ENCODE results near the gene NUP62. TPM values are rescaled to one million over a fixed set of nuclear protein-coding genes. Genes with fewer than 3 reads are reported as not detected.
"Not testable (repeated sequence)": the region's sequence is repeated elsewhere in the genome, so short reads cannot be mapped to it uniquely, and the experiment has no call there.

Gene NUP62
- total RNA-seq, 1 experiment from 2014 or later = 87.8 TPM

- H3K27me3 ChIP-seq = peaks cover 3% of the 10 kb centered on the region
- H3K4me3 ChIP-seq = no peak overlapping the region
- no peak overlapping the region for H3K27ac ChIP-seq
- DNase-seq = peak in 1 of 2 experiments; percentile 15
- H3K36me3 ChIP-seq = no peaks in the 10 kb centered on the region
- peaks cover 32% of the 10 kb centered on the region for H3K4me1 ChIP-seq
- no peaks in the 10 kb centered on the region for H3K9me3 ChIP-seq (replicated peaks)
These were observed 28.1 kb upstream of the NUP62 start for GRCh38 chr19:49957262-49957915.

GRCh38 chr19:49956115-49956495 is 26.8 kb upstream of the NUP62 start:
- DNase-seq = no peak
- Histone ChIP-seq H3K9me3 (replicated peaks) (no peaks in the 10 kb centered on the region), H3K36me3 (no peaks in the 10 kb centered on the region), H3K4me1 (peaks cover 32% of the 10 kb centered on the region), H3K4me3 (peak overlapping the region; percentile 53), H3K27ac (peak overlapping the region; percentile 97), H3K27me3 (peaks cover 3% of the 10 kb centered on the region)

- peak overlapping the region; percentile 97 for H3K27ac ChIP-seq
- peaks cover 3% of the 10 kb centered on the region for H3K27me3 ChIP-seq
- H3K36me3 ChIP-seq = no peaks in the 10 kb centered on the region
- H3K4me1 ChIP-seq = peaks cover 32% of the 10 kb centered on the region
- no peaks in the 10 kb centered on the region for H3K9me3 ChIP-seq (replicated peaks)
- DNase-seq = peak; percentile 90 to 94
- H3K4me3 ChIP-seq = peak overlapping the region; percentile 53
These were observed 25.6 kb upstream of the NUP62 start for GRCh38 chr19:49954933-49955332.

GRCh38 chr19:49954092-49954829 is 25.0 kb upstream of the NUP62 start:
- H3K4me3 ChIP-seq = peak overlapping the region; percentile 53
- peaks cover 3% of the 10 kb centered on the region for H3K27me3 ChIP-seq
- peak overlapping the region; percentile 97 for H3K27ac ChIP-seq
- H3K36me3 ChIP-seq = no peaks in the 10 kb centered on the region
- peaks cover 32% of the 10 kb centered on the region for H3K4me1 ChIP-seq
- no peaks in the 10 kb centered on the region for H3K9me3 ChIP-seq (replicated peaks)
- DNase-seq = peak; percentile 66 to 84

- Histone ChIP-seq H3K36me3 (no peaks in the 10 kb centered on the region), H3K27me3 (peaks cover 3% of the 10 kb centered on the region), H3K27ac (peak overlapping the region; percentile 97), H3K9me3 (replicated peaks) (no peaks in the 10 kb centered on the region), H3K4me3 (peak overlapping the region; percentile 53), H3K4me1 (peaks cover 32% of the 10 kb centered on the region)
- DNase-seq = no peak
These were observed 24.1 kb upstream of the NUP62 start for GRCh38 chr19:49953416-49953815.

- DNase-seq = no peak
- peaks cover 30% of the 10 kb centered on the region for H3K4me1 ChIP-seq
- H3K36me3 ChIP-seq = no peaks in the 10 kb centered on the region
- H3K4me3 ChIP-seq = no peak overlapping the region
- no peak overlapping the region; the same call in 1 of the 2 replicates for H3K27ac ChIP-seq
- H3K27me3 ChIP-seq = peaks cover under 1% of the 10 kb centered on the region
- H3K9me3 ChIP-seq (replicated peaks) = no peaks in the 10 kb centered on the region
These were observed 23.6 kb upstream of the NUP62 start for GRCh38 chr19:49952906-49953305.

- H3K36me3 ChIP-seq = no peaks in the 10 kb centered on the region
- no peak for DNase-seq
- H3K27me3 ChIP-seq = no peaks in the 10 kb centered on the region
- H3K27ac ChIP-seq = no peak overlapping the region
- H3K4me1 ChIP-seq = peaks cover 28% of the 10 kb centered on the region
- no peaks in the 10 kb centered on the region for H3K9me3 ChIP-seq (replicated peaks)
- H3K4me3 ChIP-seq = no peak overlapping the region
These were observed 23.2 kb upstream of the NUP62 start for GRCh38 chr19:49952479-49952836.

GRCh38 chr19:49951806-49952478 is 22.6 kb upstream of the NUP62 start:
- H3K27me3 ChIP-seq = no peaks in the 10 kb centered on the region
- H3K36me3 ChIP-seq = no peaks in the 10 kb centered on the region
- H3K9me3 ChIP-seq (replicated peaks) = no peaks in the 10 kb centered on the region
- H3K4me1 ChIP-seq = peaks cover 26% of the 10 kb centered on the region
- H3K4me3 ChIP-seq = no peak overlapping the region
- DNase-seq = no peak
- no peak overlapping the region for H3K27ac ChIP-seq

- Histone ChIP-seq H3K36me3 (no peaks in the 10 kb centered on the region), H3K4me3 (no peak overlapping the region), H3K27ac (no peak overlapping the region), H3K27me3 (no peaks in the 10 kb centered on the region), H3K4me1 (peaks cover 20% of the 10 kb centered on the region), H3K9me3 (replicated peaks) (no peaks in the 10 kb centered on the region)
- no peak for DNase-seq
These were observed 21.7 kb upstream of the NUP62 start for GRCh38 chr19:49950956-49951526.

GRCh38 chr19:49950590-49950948 is 21.3 kb upstream of the NUP62 start:
- no peaks in the 10 kb centered on the region for H3K27me3 ChIP-seq
- H3K27ac ChIP-seq = no peak overlapping the region
- H3K36me3 ChIP-seq = no peaks in the 10 kb centered on the region
- no peaks in the 10 kb centered on the region for H3K9me3 ChIP-seq (replicated peaks)
- DNase-seq = no peak
- H3K4me1 ChIP-seq = peaks cover 18% of the 10 kb centered on the region
- no peak overlapping the region for H3K4me3 ChIP-seq

GRCh38 chr19:49949742-49950589 is 20.7 kb upstream of the NUP62 start:
- Histone ChIP-seq H3K27ac (no peak overlapping the region), H3K9me3 (replicated peaks) (no peaks in the 10 kb centered on the region), H3K4me1 (peaks cover 18% of the 10 kb centered on the region), H3K36me3 (no peaks in the 10 kb centered on the region), H3K27me3 (no peaks in the 10 kb centered on the region), H3K4me3 (no peak overlapping the region)
- DNase-seq = no peak

- DNase-seq = no peak
- no peaks in the 10 kb centered on the region; the same call in 1 of the 2 replicates for H3K4me1 ChIP-seq
- H3K9me3 ChIP-seq (replicated peaks) = no peaks in the 10 kb centered on the region
- H3K27ac ChIP-seq = no peak overlapping the region
- no peaks in the 10 kb centered on the region for H3K27me3 ChIP-seq
- H3K4me3 ChIP-seq = no peak overlapping the region
- no peaks in the 10 kb centered on the region for H3K36me3 ChIP-seq
These were observed 17.1 kb upstream of the NUP62 start for GRCh38 chr19:49946415-49946814.

GRCh38 chr19:49944567-49944966 is 15.3 kb upstream of the NUP62 start:
- not testable (repeated sequence) for H3K27ac ChIP-seq; H3K4me3 ChIP-seq; DNase-seq; H3K4me1 ChIP-seq; H3K27me3 ChIP-seq; H3K36me3 ChIP-seq; H3K9me3 ChIP-seq (replicated peaks)

GRCh38 chr19:49940482-49940791 is 11.1 kb upstream of the NUP62 start:
- no peaks in the 10 kb centered on the region for H3K9me3 ChIP-seq (replicated peaks)
- no peaks in the 10 kb centered on the region for H3K27me3 ChIP-seq
- H3K4me1 ChIP-seq = no peaks in the 10 kb centered on the region; the same call in 1 of the 2 replicates
- no peaks in the 10 kb centered on the region for H3K36me3 ChIP-seq
- no peak for DNase-seq
- H3K4me3 ChIP-seq = no peak overlapping the region
- no peak overlapping the region for H3K27ac ChIP-seq
